ENCODE data around the gene POC1B. TPM values are rescaled to one million over a fixed set of nuclear protein-coding genes. Genes with fewer than 3 reads are reported as not detected.

The POC1B gene
- total and polyA plus RNA-seq, 2 donors (not counting 3 experiments of a cell fraction or from before 2014, with no cell fraction given), result 7.1 to 18.2 TPM

- Histone ChIP-seq H3K36me3 (ENCODE audit: control insufficient read depth in 2 of 2, extremely low read depth in 1 of 2, insufficient read depth in 2 of 2, low read length in 2 of 2) (no peaks in the 10 kb centered on the region), H3K9me1 (replicated peaks; ENCODE audit: control insufficient read depth, extremely low read depth, insufficient read depth, low read length) (no peaks in the 10 kb centered on the region), H3K4me3 (replicated peaks in 1 of 3; ENCODE audit: insufficient read depth in 1 of 3, low read depth in 1 of 3, low read length in 3 of 3) (no peak overlapping the region), H4K20me1 (replicated peaks; ENCODE audit: control insufficient read depth, extremely low read depth, insufficient read depth, low read length) (no peaks in the 10 kb centered on the region), H3K4me1 (ENCODE audit: control insufficient read depth, extremely low read depth, insufficient read depth, low read length) (peaks cover 5% of the 10 kb centered on the region), H3K79me2 (ENCODE audit: control insufficient read depth, insufficient read depth, low read length) (no peaks in the 10 kb centered on the region), H3K9ac (replicated peaks; ENCODE audit: extremely low read depth, insufficient read depth, low read length) (no peak overlapping the region), H3K9me3 (replicated peaks; ENCODE audit: control insufficient read depth, insufficient read depth, low read length) (no peaks in the 10 kb centered on the region), H3K27ac (ENCODE audit: insufficient read depth, low read depth, low read length) (no peak overlapping the region), H3K4me2 (ENCODE audit: insufficient read depth, low read length) (no peak overlapping the region), H3K27me3 (ENCODE audit: control insufficient read depth in 2 of 2, insufficient read depth in 2 of 2, low read length in 2 of 2) (no peaks in the 10 kb centered on the region), H2AFZ (ENCODE audit: low read depth, low read length) (no peak overlapping the region)
- no TSS peak for BruUV-seq (replicated peaks)
- POLR2A ChIA-PET, result no interaction called here
- no peak for FAIRE-seq
- dilution Hi-C loops (cut with MboI; ENCODE audit: extremely low pct_ligation_motif_present, low sequenced_read_pairs) (no loop called here), intact Hi-C loops (cut with micrococcal nuclease) (no loop called here)
- CTCF ChIA-PET, result interaction anchor here (1.1 to 2.0 kb wide), 3 partner anchors 11 to 1402 kb away, joined by 3 to 6 read pairs (median 3); no protein-coding TSS in a partner anchor
- TF ChIP-seq CTCF (IDR thresholded peaks at IDR 0.05; ENCODE audit: extremely low read depth in 1 of 2, insufficient read depth in 1 of 2, low read depth in 1 of 2, low read length in 2 of 2) (no peak), FOS (IDR thresholded peaks at IDR 0.05; ENCODE audit: borderline replicate concordance, insufficient read depth, low read length) (no peak), JUN (IDR thresholded peaks at IDR 0.05; ENCODE audit: borderline replicate concordance, insufficient read depth, insufficient read length, low read depth) (no peak), POLR2AphosphoS5 (IDR thresholded peaks at IDR 0.05; ENCODE audit: insufficient read depth, low read depth, low read length) (no peak), MYC (IDR thresholded peaks at IDR 0.05; ENCODE audit: low read depth, low read length) (no peak)
- no peak for DNase-seq (ENCODE audit: low read depth, low spot score)
These were observed 13.1 kb upstream of the POC1B start for GRCh38 chr12:89538897-89539296.

- ChIA-PET CTCF (no interaction called here), POLR2A (no interaction called here)
- TF ChIP-seq POLR2AphosphoS5 (IDR thresholded peaks at IDR 0.05; ENCODE audit: insufficient read depth, low read depth, low read length), result no peak
- TF ChIP-seq JUN (IDR thresholded peaks at IDR 0.05; ENCODE audit: borderline replicate concordance, insufficient read depth, insufficient read length, low read depth), result no peak
- no peak for TF ChIP-seq MYC (IDR thresholded peaks at IDR 0.05; ENCODE audit: low read depth, low read length)
- no peak for TF ChIP-seq POLR2A (IDR thresholded peaks at IDR 0.05; ENCODE audit: low read depth, low read length)
- TF ChIP-seq MAX (IDR thresholded peaks at IDR 0.05; ENCODE audit: insufficient read depth, insufficient read length), result no peak
- no peak for TF ChIP-seq GATA2 (IDR thresholded peaks at IDR 0.05; ENCODE audit: insufficient read depth, insufficient read length, low read depth, low read length)
- TF ChIP-seq CTCF (IDR thresholded peaks at IDR 0.05; ENCODE audit: extremely low read depth in 1 of 2, insufficient read depth in 1 of 2, low read depth in 1 of 2, low read length in 2 of 2), result no peak
- TF ChIP-seq EZH2 (IDR thresholded peaks at IDR 0.05; ENCODE audit: borderline replicate concordance, low read depth, low read length, severe bottlenecking), result no peak
- no peak for TF ChIP-seq FOS (IDR thresholded peaks at IDR 0.05; ENCODE audit: borderline replicate concordance, insufficient read depth, low read length)
- H3K36me3 ChIP-seq (ENCODE audit: control insufficient read depth in 2 of 2, extremely low read depth in 1 of 2, insufficient read depth in 2 of 2, low read length in 2 of 2), result no peaks in the 10 kb centered on the region
- no peak overlapping the region for H3K9ac ChIP-seq (replicated peaks; ENCODE audit: extremely low read depth, insufficient read depth, low read length)
- H3K4me3 ChIP-seq (replicated peaks in 1 of 3; ENCODE audit: insufficient read depth in 1 of 3, low read depth in 1 of 3, low read length in 3 of 3), result no peak overlapping the region
- no peaks in the 10 kb centered on the region for H3K79me2 ChIP-seq (ENCODE audit: control insufficient read depth, insufficient read depth, low read length)
- no peak for DNase-seq (ENCODE audit: low read depth, low spot score)
- no peak overlapping the region for H3K4me2 ChIP-seq (ENCODE audit: insufficient read depth, low read length)
- no peaks in the 10 kb centered on the region for H3K9me1 ChIP-seq (replicated peaks; ENCODE audit: control insufficient read depth, extremely low read depth, insufficient read depth, low read length)
- H3K27ac ChIP-seq (ENCODE audit: insufficient read depth, low read depth, low read length), result no peak overlapping the region
- H3K27me3 ChIP-seq (ENCODE audit: control insufficient read depth in 2 of 2, insufficient read depth in 2 of 2, low read length in 2 of 2), result no peaks in the 10 kb centered on the region
- H2AFZ ChIP-seq (ENCODE audit: low read depth, low read length), result no peak overlapping the region
- no peaks in the 10 kb centered on the region for H3K4me1 ChIP-seq (ENCODE audit: control insufficient read depth, extremely low read depth, insufficient read depth, low read length)
- H4K20me1 ChIP-seq (replicated peaks; ENCODE audit: control insufficient read depth, extremely low read depth, insufficient read depth, low read length), result peaks cover 2% of the 10 kb centered on the region
- dilution Hi-C loops (cut with MboI; ENCODE audit: extremely low pct_ligation_motif_present, low sequenced_read_pairs) (no loop called here), intact Hi-C loops (cut with micrococcal nuclease) (no loop called here)
- H3K9me3 ChIP-seq (replicated peaks; ENCODE audit: control insufficient read depth, insufficient read depth, low read length), result no peaks in the 10 kb centered on the region
- no peak for FAIRE-seq
- no TSS peak for BruUV-seq (replicated peaks)
These were observed 11.5 kb upstream of the POC1B start for GRCh38 chr12:89537389-89537788.

Measured in endothelial cell of umbilical vein (primary cell).